Upper lobe of left lung (tissue), 4 donors: ENCODE measurements around the gene SFTA2.

Experiments
- EP300 ChIP-seq, 4 donors: sonication (generic); formaldehyde crosslinking; IDR thresholded peaks; one replicate each; pipeline ENCODE4 v1.5.1; 2017; ENCODE audit warnings: antibody characterized with exemption in 4 of 4, control low read depth in 2 of 4
- POLR2AphosphoS5 ChIP-seq, 2 donors: sonication (generic); formaldehyde crosslinking; IDR thresholded peaks; one replicate each; pipeline ENCODE4 v1.5.1; 2017; ENCODE audit warnings: antibody characterized with exemption in 2 of 2
- TF ChIP-seq, protein P1 (sequence below), 6 experiments: fragments of 450-650 bp in 4 of 6; fragments of 200-600 bp in 2 of 6; sonication (generic) in 2 of 6; IDR thresholded peaks; one replicate each; pipeline ENCODE4 v1.5.1; 2016 to 2019; ENCODE audit warnings: antibody characterized with exemption in 6 of 6

DNA sequence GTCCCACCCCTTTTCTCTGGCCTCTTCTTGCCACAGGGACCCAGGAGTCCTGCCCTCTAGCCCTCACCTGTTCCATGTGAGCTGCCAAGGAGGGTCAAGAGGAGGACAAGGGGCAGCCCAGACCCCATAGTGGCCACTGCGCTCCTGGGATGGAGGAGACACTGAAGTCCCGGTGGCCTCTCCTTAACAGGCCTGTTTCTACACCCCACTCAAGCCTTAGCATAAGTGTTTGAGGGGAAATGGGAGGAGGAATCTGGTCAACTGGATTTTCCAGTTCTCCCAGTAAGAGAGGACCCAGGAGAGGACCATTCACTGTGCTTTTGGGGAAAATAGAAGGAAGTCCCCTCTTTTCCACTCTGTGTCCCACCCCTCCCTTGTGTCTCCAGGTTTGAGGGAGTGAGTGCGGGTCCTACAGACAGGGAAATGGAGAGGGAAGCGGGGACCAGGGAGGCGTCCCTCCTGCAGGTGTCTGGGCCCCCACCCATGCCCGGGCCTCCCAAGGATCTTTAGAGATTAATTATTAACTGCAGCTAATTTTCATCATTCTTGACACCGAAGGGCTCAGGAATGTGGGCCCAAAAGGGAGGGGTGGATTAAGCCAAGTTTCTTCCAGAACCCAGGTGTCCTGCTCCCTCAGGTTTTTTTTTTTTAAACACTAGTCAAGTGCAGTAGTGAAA, at the start of gene SFTA2:
- TF ChIP-seq EP300 (IDR thresholded peaks at IDR 0.05) (peak in 2 of 4 donors; percentile 67 to 75), POLR2AphosphoS5 (IDR thresholded peaks at IDR 0.05) (peak; percentile 77 to 82)
- TF ChIP-seq, protein P1, sequence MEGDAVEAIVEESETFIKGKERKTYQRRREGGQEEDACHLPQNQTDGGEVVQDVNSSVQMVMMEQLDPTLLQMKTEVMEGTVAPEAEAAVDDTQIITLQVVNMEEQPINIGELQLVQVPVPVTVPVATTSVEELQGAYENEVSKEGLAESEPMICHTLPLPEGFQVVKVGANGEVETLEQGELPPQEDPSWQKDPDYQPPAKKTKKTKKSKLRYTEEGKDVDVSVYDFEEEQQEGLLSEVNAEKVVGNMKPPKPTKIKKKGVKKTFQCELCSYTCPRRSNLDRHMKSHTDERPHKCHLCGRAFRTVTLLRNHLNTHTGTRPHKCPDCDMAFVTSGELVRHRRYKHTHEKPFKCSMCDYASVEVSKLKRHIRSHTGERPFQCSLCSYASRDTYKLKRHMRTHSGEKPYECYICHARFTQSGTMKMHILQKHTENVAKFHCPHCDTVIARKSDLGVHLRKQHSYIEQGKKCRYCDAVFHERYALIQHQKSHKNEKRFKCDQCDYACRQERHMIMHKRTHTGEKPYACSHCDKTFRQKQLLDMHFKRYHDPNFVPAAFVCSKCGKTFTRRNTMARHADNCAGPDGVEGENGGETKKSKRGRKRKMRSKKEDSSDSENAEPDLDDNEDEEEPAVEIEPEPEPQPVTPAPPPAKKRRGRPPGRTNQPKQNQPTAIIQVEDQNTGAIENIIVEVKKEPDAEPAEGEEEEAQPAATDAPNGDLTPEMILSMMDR (IDR thresholded peaks at IDR 0.05) = no peak
